Adrenal gland (tissue), 12 donors: Measurements from ENCODE around the gene LRBA. TPM values are rescaled to one million over a fixed set of nuclear protein-coding genes. Genes with fewer than 3 reads are reported as not detected.

Source experiments
- DNase-seq, 7 donors: peaks; one replicate each; pipeline ENCODE4 v3.0.0-alpha.2; 2019 to 2020
- H3K27ac ChIP-seq, 5 donors: fragments of 200-600 bp; sonication (generic) in 4 of 5; 1 replicate in 3 of 5; 2 replicates in 2 of 5; pipeline versions ENCODE4 v1.5.1 to v1.8.0; 2016 to 2020; ENCODE audit warnings: mild to moderate bottlenecking in 1 of 5
- H3K27me3 ChIP-seq: fragments of 200-600 bp; 2 replicates; pipeline ENCODE4 v1.8.0; 2021
- H3K36me3 ChIP-seq, 2 donors: fragments of 200-600 bp; replicated peaks in 1 of 2; 1 replicate in 1 of 2; 2 replicates in 1 of 2; pipeline versions ENCODE4 v1.5.1 to v1.8.0; 2018 to 2022
- H3K4me1 ChIP-seq, 2 donors: fragments of 200-600 bp; replicated peaks in 1 of 2; 1 replicate in 1 of 2; 2 replicates in 1 of 2; pipeline versions ENCODE4 v1.5.1 to v1.8.0; 2018 to 2021
- H3K4me3 ChIP-seq, 4 donors: fragments of 200-600 bp; sonication (generic) in 3 of 4; one replicate each; pipeline ENCODE4 v1.5.1; 2016 to 2018
- H3K9me3 ChIP-seq, 3 donors: fragments of 200-600 bp; sonication (generic) in 1 of 3; replicated peaks in 1 of 3; 1 replicate in 2 of 3; 2 replicates in 1 of 3; pipeline versions ENCODE4 v1.5.1 to v1.8.0; 2016 to 2021
- POLR2A ChIP-seq, 2 donors: fragments of 450-650 bp; IDR thresholded peaks; one replicate each; pipeline ENCODE4 v1.6.1; 2017; ENCODE audit warnings: antibody characterized with exemption in 2 of 2, mild to moderate bottlenecking in 2 of 2, moderate library complexity in 1 of 2
- WGBS, 4 donors: extraction: QIAGEN DNeasy Blood & Tissue Kit in 2 of 4; methylation state at CpG; one replicate each; pipeline versions ENCODE4 v1.1.5 to v1.1.7; 2013 to 2017; 5-methylcytosine and 5-hydroxymethylcytosine counted together
- intact Hi-C, 2 donors: fragments of 100-400 bp; cut with DNase I; formaldehyde crosslinking; loops; one replicate each; pipeline versions ENCODE4 v1.14.1 to v1.15.0; 2022 to 2023
- polyA plus RNA-seq, 3 donors: library from polyadenylated mRNA; stranded (reverse); fragments of 200-250 nt in 2 of 3; fragments of 350-450 nt in 1 of 3; fragmentation: Illumina TruSeq in 1 of 3; extraction: RNeasy Lipid Tissue Mini Kit (QIAGEN cat#74804) in 1 of 3; gene quantifications; one replicate each; pipeline ENCODE4 v1.2.3, GENCODE V29; 2013 to 2014
- total RNA-seq, 9 donors: library from RNA; depleted of rRNA in 4 of 9; stranded (reverse); fragments of >200 nt in 4 of 9; fragments of 120-200 nt in 1 of 9; fragmentation: NEBNext Ultra II Directional in 1 of 9; extraction: Animal tissue kit (Norgen Biotek cat#: 25700) in 1 of 9; gene quantifications; one replicate each; pipeline versions ENCODE4 v1.1.0 to v1.2.4, GENCODE V29; 2013 to 2023
- TF ChIP-seq, protein P1 (sequence below), 6 experiments: fragments of 450-650 bp in 4 of 6; fragments of 200-600 bp in 2 of 6; sonication (generic) in 1 of 6; IDR thresholded peaks; 1 replicate in 5 of 6; 2 replicates in 1 of 6; pipeline versions ENCODE4 v1.5.1 to v1.8.0; 2016 to 2021; ENCODE audit warnings: antibody characterized with exemption in 6 of 6, mild to moderate bottlenecking in 2 of 6, moderate library complexity in 1 of 6
- donor health status: healthy with polysubstance abuse.
- donor health status: Bipolar disorder and iron deficiency.
- donor health status: DM: yes; HTN: yes; CAD: no.
- donor health status: DM: no; HTN: no; CAD: no.
- donor health status: DM: no; HTN: no; CAD: no.
- donor health status: DM: yes; HTN: yes; CAD: no.

The LRBA gene
- total and polyA plus RNA-seq, 12 donors: 9.6 to 106 (median 40.6) TPM

DNA sequence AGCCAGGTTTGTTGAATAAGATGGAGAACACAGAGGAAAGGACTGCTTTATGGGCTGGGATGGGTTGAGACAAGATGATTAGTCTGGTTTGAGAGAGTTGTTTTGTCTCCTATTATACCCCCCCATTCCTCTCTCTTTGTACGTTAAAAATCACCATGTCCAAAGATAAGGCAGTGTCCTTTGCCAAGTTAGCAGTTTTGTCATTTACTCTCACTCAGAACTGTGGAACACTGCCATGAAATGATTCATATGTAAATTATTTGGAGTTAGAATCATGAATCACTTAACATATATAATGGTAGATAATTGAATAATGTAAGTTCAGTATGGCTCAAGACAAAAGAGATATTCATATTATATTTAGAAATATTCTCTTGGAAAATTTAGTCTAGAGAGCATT, 785.6 kb downstream of the LRBA start:
- intact Hi-C loops: no loop called here
- Histone ChIP-seq H3K4me3 (no peak overlapping the region), H3K9me3 (no peaks in the 10 kb centered on the region), H3K27me3 (no peaks in the 10 kb centered on the region), H3K4me1 (peaks cover 0 to 3% of the 10 kb centered on the region in 2 donors), H3K27ac (no peak overlapping the region), H3K36me3 (no peaks in the 10 kb centered on the region)
- TF ChIP-seq, protein P1, sequence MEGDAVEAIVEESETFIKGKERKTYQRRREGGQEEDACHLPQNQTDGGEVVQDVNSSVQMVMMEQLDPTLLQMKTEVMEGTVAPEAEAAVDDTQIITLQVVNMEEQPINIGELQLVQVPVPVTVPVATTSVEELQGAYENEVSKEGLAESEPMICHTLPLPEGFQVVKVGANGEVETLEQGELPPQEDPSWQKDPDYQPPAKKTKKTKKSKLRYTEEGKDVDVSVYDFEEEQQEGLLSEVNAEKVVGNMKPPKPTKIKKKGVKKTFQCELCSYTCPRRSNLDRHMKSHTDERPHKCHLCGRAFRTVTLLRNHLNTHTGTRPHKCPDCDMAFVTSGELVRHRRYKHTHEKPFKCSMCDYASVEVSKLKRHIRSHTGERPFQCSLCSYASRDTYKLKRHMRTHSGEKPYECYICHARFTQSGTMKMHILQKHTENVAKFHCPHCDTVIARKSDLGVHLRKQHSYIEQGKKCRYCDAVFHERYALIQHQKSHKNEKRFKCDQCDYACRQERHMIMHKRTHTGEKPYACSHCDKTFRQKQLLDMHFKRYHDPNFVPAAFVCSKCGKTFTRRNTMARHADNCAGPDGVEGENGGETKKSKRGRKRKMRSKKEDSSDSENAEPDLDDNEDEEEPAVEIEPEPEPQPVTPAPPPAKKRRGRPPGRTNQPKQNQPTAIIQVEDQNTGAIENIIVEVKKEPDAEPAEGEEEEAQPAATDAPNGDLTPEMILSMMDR (IDR thresholded peaks at IDR 0.05): no peak
- no peak for TF ChIP-seq POLR2A (IDR thresholded peaks at IDR 0.05)
- 8 to 29% (median 24%) methylated on average over 1 of the region's 1 CpG for WGBS, 4 donors
- DNase-seq: no peak

DNA sequence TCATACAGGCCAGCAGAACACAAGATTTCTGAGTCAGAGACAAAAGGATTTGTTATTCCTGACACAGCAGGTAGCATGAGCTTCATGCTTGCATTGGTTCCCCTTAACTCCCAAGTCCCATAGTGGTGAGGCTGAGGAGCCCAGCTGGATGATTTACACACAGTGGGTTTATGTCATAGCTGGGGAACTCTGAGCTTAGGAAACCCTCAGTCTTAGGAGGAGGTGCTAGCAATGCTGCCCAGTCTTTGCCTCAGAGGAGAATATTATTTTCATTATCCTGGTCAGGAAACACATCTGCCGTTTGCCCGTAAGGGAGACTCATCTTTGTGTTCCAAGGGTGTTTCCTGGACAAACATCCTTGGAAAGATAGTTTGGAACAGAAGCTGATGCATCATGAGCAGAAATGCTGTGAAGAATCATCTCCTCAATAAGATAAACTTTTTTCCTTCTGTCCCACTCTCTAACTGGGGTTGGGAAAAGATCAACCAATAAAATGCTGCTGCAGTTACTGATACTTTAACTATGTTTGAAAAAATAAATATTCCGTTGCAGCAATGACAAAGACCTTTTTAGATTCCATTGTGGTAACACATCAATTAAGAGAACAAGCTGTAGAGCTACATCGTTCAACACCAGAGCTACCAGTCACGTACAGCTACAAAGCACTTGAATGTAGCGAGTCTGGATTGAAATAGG, 790.0 kb downstream of the LRBA start:
- Histone ChIP-seq H3K27ac (peak overlapping the region in 1 of 5 donors; percentile 9), H3K36me3 (no peaks in the 10 kb centered on the region), H3K27me3 (no peaks in the 10 kb centered on the region), H3K4me1 (peaks cover 0 to 3% of the 10 kb centered on the region in 2 donors), H3K4me3 (no peak overlapping the region), H3K9me3 (no peaks in the 10 kb centered on the region)
- 86 to 90% (median 88%) methylated on average over 6 of the region's 6 CpGs for WGBS, 4 donors
- no peak for DNase-seq
- intact Hi-C loops: no loop called here
- TF ChIP-seq POLR2A (IDR thresholded peaks at IDR 0.05): no peak
- TF ChIP-seq, protein P1 (IDR thresholded peaks at IDR 0.05): no peak

DNA sequence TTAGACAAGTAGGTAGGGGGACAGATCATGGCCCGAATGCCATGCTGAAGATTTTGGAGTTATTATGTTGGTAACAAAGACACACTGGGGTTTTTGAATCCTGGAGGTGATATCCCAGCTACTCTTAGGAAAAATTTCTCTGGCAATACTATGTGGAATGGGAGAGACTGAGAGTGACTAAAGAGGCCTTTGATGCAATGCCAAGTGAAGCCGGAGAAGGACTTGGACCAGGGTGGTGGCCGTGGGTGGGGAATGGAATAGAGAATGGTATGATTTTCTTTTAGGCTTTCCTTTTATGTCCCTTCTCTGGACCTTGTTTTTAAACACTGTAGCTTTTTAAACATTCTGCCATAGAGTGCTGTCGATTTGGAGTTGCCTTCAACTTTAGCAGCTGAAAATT, 795.2 kb downstream of the LRBA start:
- intact Hi-C loops: loop anchor here (5.0 to 10.0 kb wide), 3 partner anchors 143 to 215 kb away; partner anchors contain the start of gene DCLK2 (in 1 of the 2)
- H3K27ac ChIP-seq: no peak overlapping the region
- H3K36me3 ChIP-seq: no peaks in the 10 kb centered on the region

DNA sequence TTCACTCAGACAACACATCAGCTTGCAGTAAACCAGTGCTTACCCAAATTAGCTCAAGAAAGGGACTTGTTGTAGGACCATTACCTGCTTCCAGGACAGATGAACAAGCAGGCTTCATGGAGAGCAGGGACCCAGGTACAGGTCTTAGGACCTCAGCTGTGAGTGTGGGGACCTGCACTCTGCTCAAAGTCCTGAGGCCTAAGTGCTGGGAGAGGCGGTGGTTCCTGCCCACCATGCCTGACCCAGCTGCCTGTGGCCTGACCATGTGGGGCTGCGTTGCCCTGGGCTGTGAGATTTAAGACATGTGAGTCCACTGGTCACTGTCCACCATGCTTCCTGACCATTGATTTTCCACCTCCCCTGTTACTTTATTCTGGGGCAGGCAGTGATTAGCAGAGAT, 796.6 kb downstream of the LRBA start:
- H3K36me3 ChIP-seq: no peaks in the 10 kb centered on the region
- H3K9me3 ChIP-seq: no peaks in the 10 kb centered on the region
- intact Hi-C loops: loop anchor here (5.0 to 10.0 kb wide), 3 partner anchors 141 to 214 kb away; partner anchors contain the start of gene DCLK2 (in 1 of the 2)
- no peak overlapping the region for H3K27ac ChIP-seq
- no peaks in the 10 kb centered on the region for H3K4me1 ChIP-seq
- WGBS, 4 donors: 82 to 100% (median 95%) methylated on average over 2 of the region's 2 CpGs
- no peak for TF ChIP-seq POLR2A (IDR thresholded peaks at IDR 0.05)
- TF ChIP-seq, protein P1 (IDR thresholded peaks at IDR 0.05): no peak
- H3K4me3 ChIP-seq: no peak overlapping the region
- no peak for DNase-seq
- no peaks in the 10 kb centered on the region for H3K27me3 ChIP-seq

More for the DNA sequence above, 795.2 kb downstream of the LRBA start:
- no peak overlapping the region for H3K4me3 ChIP-seq
- DNase-seq: no peak
- TF ChIP-seq, protein P1 (IDR thresholded peaks at IDR 0.05): no peak
- TF ChIP-seq POLR2A (IDR thresholded peaks at IDR 0.05): no peak
- no peaks in the 10 kb centered on the region for H3K27me3 ChIP-seq
- 54 to 76% (median 63%) methylated on average over 4 of the region's 4 CpGs for WGBS, 4 donors
- H3K9me3 ChIP-seq: no peaks in the 10 kb centered on the region
- H3K4me1 ChIP-seq: no peaks in the 10 kb centered on the region
